GM21619 (cell line): ENCODE measurements around the gene IFNA13.
A peak's percentile ranks its signal among the peaks of the same experiment; 100 is the strongest.
"Not testable (repeated sequence)": the region's sequence is repeated elsewhere in the genome, so short reads cannot be mapped to it uniquely, and the experiment has no call there.

Experiments
- ATAC-seq: cut with Tn5 transposase; IDR thresholded peaks from one replicate; pipeline ENCODE4 v1.9.1; 2021; ENCODE audit not compliant: unreplicated experiment

Gene IFNA13

GRCh38 chr9:21367957-21368356 lies at the start of gene IFNA13:
IFNA13 (minus strand) TSS chr9:21368057; CDS start chr9:21368010, 47 bp downstream.
- no peak for ATAC-seq

GRCh38 chr9:21415493-21416267 lies 47.8 kb upstream of the IFNA13 start:
- ATAC-seq, result no peak

GRCh38 chr9:21414220-21414940 lies 46.5 kb upstream of the IFNA13 start:
- ATAC-seq, result no peak

GRCh38 chr9:21413624-21414023 lies 45.8 kb upstream of the IFNA13 start:
- ATAC-seq, result no peak

GRCh38 chr9:21413151-21413550 lies 45.3 kb upstream of the IFNA13 start:
- ATAC-seq, result no peak

GRCh38 chr9:21412107-21412506 lies 44.2 kb upstream of the IFNA13 start:
- ATAC-seq, result no peak

- ATAC-seq, result no peak
These were observed 41.0 kb upstream of the IFNA13 start, which contains the start of gene IFNA8 for GRCh38 chr9:21408817-21409216. IFNA8 (plus strand) TSS chr9:21409117; CDS start chr9:21409177, 60 bp downstream.

- no peak for ATAC-seq
These were observed 36.3 kb upstream of the IFNA13 start for GRCh38 chr9:21404146-21404545.

GRCh38 chr9:21402386-21403251 lies 34.8 kb upstream of the IFNA13 start:
- peak; percentile 52 for ATAC-seq

GRCh38 chr9:21399956-21400355 lies 32.1 kb upstream of the IFNA13 start:
- no peak for ATAC-seq

- ATAC-seq, result no peak
These were observed 31.2 kb upstream of the IFNA13 start for GRCh38 chr9:21398955-21399489.

- ATAC-seq, result peak; percentile 57
These were observed 28.2 kb upstream of the IFNA13 start for GRCh38 chr9:21395778-21396717.

- peak; percentile 83 for ATAC-seq
These were observed 24.4 kb upstream of the IFNA13 start for GRCh38 chr9:21392270-21392669.

GRCh38 chr9:21385131-21385670 lies 17.3 kb upstream of the IFNA13 start, which contains the start of gene IFNA2:
IFNA2 (minus strand) TSS chr9:21385398; CDS start chr9:21385329, 69 bp downstream.
- ATAC-seq, result no peak

GRCh38 chr9:21383627-21384026 lies 15.8 kb upstream of the IFNA13 start:
- ATAC-seq, result no peak

- peak; percentile 97 for ATAC-seq
These were observed 13.8 kb upstream of the IFNA13 start for GRCh38 chr9:21381448-21382339.

- ATAC-seq, result not testable (repeated sequence)
These were observed 3.6 kb upstream of the IFNA13 start for GRCh38 chr9:21371467-21371866.

GRCh38 chr9:21367169-21367568 lies 688 bp downstream of the IFNA13 start:
- ATAC-seq, result peak; percentile 80
